Measurements from ENCODE around the gene ATF7IP. TPM values are rescaled to one million over a fixed set of nuclear protein-coding genes. Genes with fewer than 3 reads are reported as not detected.

Gene ATF7IP
- polyA plus RNA-seq, 1 of the 3 experiments (the other 2 are of a cell fraction), result 2.8 TPM

- no peaks in the 10 kb centered on the region for H3K79me2 ChIP-seq (ENCODE audit: insufficient read depth)
- ChIA-PET POLR2A (no interaction called here), CTCF (no interaction called here)
These were observed 43.1 kb upstream of the ATF7IP start for GRCh38 chr12:14322403-14322802.

DNA sequence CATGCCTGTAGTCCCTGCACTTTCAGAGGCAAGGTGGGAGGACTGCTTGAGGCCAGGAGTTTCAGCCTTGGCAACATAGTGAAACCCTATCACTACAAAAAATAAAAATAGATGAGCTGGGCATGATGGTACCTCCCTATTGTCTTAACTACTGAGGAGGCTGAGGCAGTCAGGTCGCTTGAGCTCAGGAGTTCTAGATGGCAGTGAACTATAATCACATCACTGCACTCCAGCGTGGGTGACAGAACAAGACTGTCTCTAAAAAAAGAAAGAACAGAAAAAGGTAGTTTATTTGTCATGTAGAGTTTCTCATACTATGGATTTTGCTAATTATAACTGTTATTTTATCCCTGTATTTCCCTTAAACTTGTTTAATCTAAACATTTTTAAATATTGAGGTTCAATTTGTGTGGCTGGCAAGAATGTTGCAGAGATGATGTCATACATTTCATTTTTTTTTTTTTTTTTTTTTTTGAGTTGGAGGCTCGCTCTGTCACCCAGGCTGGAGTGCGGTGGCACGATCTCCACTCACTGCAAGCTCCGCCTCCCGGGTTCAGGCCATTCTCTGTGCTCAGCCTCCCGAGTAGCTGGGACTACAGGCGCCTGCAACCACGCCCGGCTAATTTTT, 39.7 kb upstream of the ATF7IP start:
- 63% methylated on average over 11 of the region's 11 CpGs for WGBS (ENCODE audit: low lambda C conversion rate)
- H3K4me1 ChIP-seq (ENCODE audit: control insufficient read depth in 1 of 2, insufficient read depth in 2 of 2, low read depth in 1 of 2, low read length in 1 of 2), result no peaks in the 10 kb centered on the region
- no peaks in the 10 kb centered on the region for H4K20me1 ChIP-seq (ENCODE audit: insufficient read depth)
- POLR2A ChIA-PET, result no interaction called here
- no peak for TF ChIP-seq SMC3 (IDR thresholded peaks at IDR 0.05; ENCODE audit: low read depth, low read length)
- TF ChIP-seq RAD21 (IDR thresholded peaks at IDR 0.05; ENCODE audit: low read length), result no peak
- TF ChIP-seq TCF12 (IDR thresholded peaks at IDR 0.05), result no peak
- TF ChIP-seq, protein P1, sequence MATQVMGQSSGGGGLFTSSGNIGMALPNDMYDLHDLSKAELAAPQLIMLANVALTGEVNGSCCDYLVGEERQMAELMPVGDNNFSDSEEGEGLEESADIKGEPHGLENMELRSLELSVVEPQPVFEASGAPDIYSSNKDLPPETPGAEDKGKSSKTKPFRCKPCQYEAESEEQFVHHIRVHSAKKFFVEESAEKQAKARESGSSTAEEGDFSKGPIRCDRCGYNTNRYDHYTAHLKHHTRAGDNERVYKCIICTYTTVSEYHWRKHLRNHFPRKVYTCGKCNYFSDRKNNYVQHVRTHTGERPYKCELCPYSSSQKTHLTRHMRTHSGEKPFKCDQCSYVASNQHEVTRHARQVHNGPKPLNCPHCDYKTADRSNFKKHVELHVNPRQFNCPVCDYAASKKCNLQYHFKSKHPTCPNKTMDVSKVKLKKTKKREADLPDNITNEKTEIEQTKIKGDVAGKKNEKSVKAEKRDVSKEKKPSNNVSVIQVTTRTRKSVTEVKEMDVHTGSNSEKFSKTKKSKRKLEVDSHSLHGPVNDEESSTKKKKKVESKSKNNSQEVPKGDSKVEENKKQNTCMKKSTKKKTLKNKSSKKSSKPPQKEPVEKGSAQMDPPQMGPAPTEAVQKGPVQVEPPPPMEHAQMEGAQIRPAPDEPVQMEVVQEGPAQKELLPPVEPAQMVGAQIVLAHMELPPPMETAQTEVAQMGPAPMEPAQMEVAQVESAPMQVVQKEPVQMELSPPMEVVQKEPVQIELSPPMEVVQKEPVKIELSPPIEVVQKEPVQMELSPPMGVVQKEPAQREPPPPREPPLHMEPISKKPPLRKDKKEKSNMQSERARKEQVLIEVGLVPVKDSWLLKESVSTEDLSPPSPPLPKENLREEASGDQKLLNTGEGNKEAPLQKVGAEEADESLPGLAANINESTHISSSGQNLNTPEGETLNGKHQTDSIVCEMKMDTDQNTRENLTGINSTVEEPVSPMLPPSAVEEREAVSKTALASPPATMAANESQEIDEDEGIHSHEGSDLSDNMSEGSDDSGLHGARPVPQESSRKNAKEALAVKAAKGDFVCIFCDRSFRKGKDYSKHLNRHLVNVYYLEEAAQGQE (IDR thresholded peaks at IDR 0.05; ENCODE audit: low read depth, low read length), result no peak
- TF ChIP-seq FOSL2 (IDR thresholded peaks at IDR 0.05; ENCODE audit: borderline replicate concordance, low read depth), result no peak
- TF ChIP-seq FOXJ3 (CRISPR knock-in tag; IDR thresholded peaks at IDR 0.05), result no peak
- no peak for TF ChIP-seq EZH2phosphoT487 (IDR thresholded peaks at IDR 0.05; ENCODE audit: borderline replicate concordance, low read depth)
- TF ChIP-seq GATA2 (CRISPR knock-in tag; IDR thresholded peaks at IDR 0.05), result no peak
- TF ChIP-seq, protein P2, sequence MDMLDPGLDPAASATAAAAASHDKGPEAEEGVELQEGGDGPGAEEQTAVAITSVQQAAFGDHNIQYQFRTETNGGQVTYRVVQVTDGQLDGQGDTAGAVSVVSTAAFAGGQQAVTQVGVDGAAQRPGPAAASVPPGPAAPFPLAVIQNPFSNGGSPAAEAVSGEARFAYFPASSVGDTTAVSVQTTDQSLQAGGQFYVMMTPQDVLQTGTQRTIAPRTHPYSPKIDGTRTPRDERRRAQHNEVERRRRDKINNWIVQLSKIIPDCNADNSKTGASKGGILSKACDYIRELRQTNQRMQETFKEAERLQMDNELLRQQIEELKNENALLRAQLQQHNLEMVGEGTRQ (IDR thresholded peaks at IDR 0.05; ENCODE audit: borderline replicate concordance, low read depth, low read length), result no peak
- TF ChIP-seq YY1 (IDR thresholded peaks at IDR 0.05; ENCODE audit: low read depth), result no peak
- TF ChIP-seq GABPA (IDR thresholded peaks at IDR 0.05; ENCODE audit: low read depth), result no peak
- TF ChIP-seq ZBTB33 (IDR thresholded peaks at IDR 0.05; ENCODE audit: borderline replicate concordance, low read depth), result no peak
- no peak for TF ChIP-seq NFIC (IDR thresholded peaks at IDR 0.05; ENCODE audit: borderline replicate concordance)
- no peak for DNase-seq
- no peaks in the 10 kb centered on the region for H3K27me3 ChIP-seq (ENCODE audit: insufficient read depth)
- no peaks in the 10 kb centered on the region for H3K9me3 ChIP-seq
- no peak overlapping the region for H3K4me2 ChIP-seq
- H3K9me2 ChIP-seq, result no peaks in the 10 kb centered on the region
- H3K9ac ChIP-seq, result no peak overlapping the region
- H3K79me2 ChIP-seq (ENCODE audit: insufficient read depth), result no peaks in the 10 kb centered on the region
- CTCF ChIA-PET, result no interaction called here
- H3F3A ChIP-seq (replicated peaks; ENCODE audit: insufficient read depth), result no peaks in the 10 kb centered on the region
- H3K36me3 ChIP-seq (replicated peaks in 1 of 2; ENCODE audit: control insufficient read depth in 1 of 2, insufficient read depth in 2 of 2, low read length in 1 of 2), result no peaks in the 10 kb centered on the region
- H3K27ac ChIP-seq (ENCODE audit: low read depth in 2 of 2, low read length in 1 of 2), result no peak overlapping the region
- H3K4me3 ChIP-seq (ENCODE audit: low read depth in 2 of 2, low read length in 1 of 2), result no peak overlapping the region
- H2AFZ ChIP-seq (ENCODE audit: low read depth), result no peak overlapping the region

More at GRCh38 chr12:14322403-14322802, 43.1 kb upstream of the ATF7IP start:
- H3K4me2 ChIP-seq, result no peak overlapping the region
- no peak overlapping the region for H2AFZ ChIP-seq (ENCODE audit: low read depth)
- H3K4me3 ChIP-seq (ENCODE audit: low read depth in 2 of 2, low read length in 1 of 2), result no peak overlapping the region
- no peak for DNase-seq
- TF ChIP-seq GABPA (IDR thresholded peaks at IDR 0.05; ENCODE audit: low read depth) (no peak), FOXM1 (IDR thresholded peaks at IDR 0.05; ENCODE audit: low read depth) (no peak), EP300 (IDR thresholded peaks at IDR 0.05; ENCODE audit: borderline replicate concordance in 1 of 2, low read depth in 1 of 2, low read length in 1 of 2) (no peak)
- H3K9ac ChIP-seq, result no peak overlapping the region
- no peaks in the 10 kb centered on the region for H4K20me1 ChIP-seq (ENCODE audit: insufficient read depth)
- no peaks in the 10 kb centered on the region for H3K36me3 ChIP-seq (replicated peaks in 1 of 2; ENCODE audit: control insufficient read depth in 1 of 2, insufficient read depth in 2 of 2, low read length in 1 of 2)
- no peak overlapping the region for H3K27ac ChIP-seq (ENCODE audit: low read depth in 2 of 2, low read length in 1 of 2)
- no peaks in the 10 kb centered on the region for H3K9me3 ChIP-seq
- H3K4me1 ChIP-seq (ENCODE audit: control insufficient read depth in 1 of 2, insufficient read depth in 2 of 2, low read depth in 1 of 2, low read length in 1 of 2), result no peaks in the 10 kb centered on the region
- no peaks in the 10 kb centered on the region for H3F3A ChIP-seq (replicated peaks; ENCODE audit: insufficient read depth)
- H3K27me3 ChIP-seq (ENCODE audit: insufficient read depth), result no peaks in the 10 kb centered on the region
- H3K9me2 ChIP-seq, result no peaks in the 10 kb centered on the region
